Liver (tissue), 9 donors: ENCODE results near the gene SLC8A1. TPM values are rescaled to one million over a fixed set of nuclear protein-coding genes. Genes with fewer than 3 reads are reported as not detected.

ENCODE experiments used
- DNase-seq: peaks from one replicate; pipeline ENCODE4 v3.0.0-alpha.2; 2017; ENCODE audit warnings: low spot score
- H3K27ac ChIP-seq, 2 donors: one replicate each; pipeline ENCODE4 v1.7.0; 2013; ENCODE audit warnings: inconsistent platforms in 2 of 2, low read length in 2 of 2, control low read depth in 1 of 2, low read depth in 1 of 2, mild to moderate bottlenecking in 1 of 2
- H3K27me3 ChIP-seq, 4 donors: one replicate each; pipeline versions ENCODE4 v1.6.1 to v1.7.0; 2013; ENCODE audit warnings: low read length in 3 of 4, inconsistent platforms in 1 of 4, mild to moderate bottlenecking in 1 of 4, moderate library complexity in 1 of 4; ENCODE audit not compliant: control insufficient read depth in 4 of 4, insufficient read depth in 4 of 4
- H3K36me3 ChIP-seq, 4 donors: one replicate each; pipeline versions ENCODE4 v1.6.1 to v1.7.0; 2013; ENCODE audit warnings: low read length in 3 of 4, mild to moderate bottlenecking in 3 of 4, low read depth in 1 of 4, moderate library complexity in 1 of 4; ENCODE audit not compliant: control insufficient read depth in 4 of 4, insufficient read depth in 3 of 4
- H3K4me1 ChIP-seq, 4 donors: one replicate each; pipeline versions ENCODE4 v1.6.1 to v1.7.0; 2013; ENCODE audit warnings: low read length in 3 of 4, mild to moderate bottlenecking in 3 of 4, moderate library complexity in 1 of 4; ENCODE audit not compliant: control insufficient read depth in 4 of 4, insufficient read depth in 4 of 4
- H3K4me3 ChIP-seq, 3 donors: one replicate each; pipeline versions ENCODE4 v1.6.1 to v1.7.0; 2013; ENCODE audit warnings: low read length in 3 of 3, control low read depth in 1 of 3, low read depth in 1 of 3, mild to moderate bottlenecking in 1 of 3
- H3K9ac ChIP-seq, 2 donors: one replicate each; pipeline ENCODE4 v1.7.0; 2013; ENCODE audit warnings: low read length in 2 of 2, mild to moderate bottlenecking in 2 of 2, moderate library complexity in 2 of 2, control low read depth in 1 of 2, low read depth in 1 of 2
- H3K9me3 ChIP-seq, 4 donors: one replicate each; pipeline versions ENCODE4 v1.6.1 to v1.7.0; 2013; ENCODE audit warnings: low read length in 3 of 4; ENCODE audit not compliant: control insufficient read depth in 4 of 4
- EGR1 ChIP-seq, 2 donors: IDR thresholded peaks; 2 replicates each; pipeline ENCODE4 v1.6.1; 2016 to 2018; ENCODE audit warnings: antibody characterized with exemption in 2 of 2, low read depth in 2 of 2
- FOXA1 ChIP-seq: IDR thresholded peaks from 2 replicates; pipeline ENCODE4 v1.6.1; 2016; ENCODE audit warnings: antibody characterized with exemption
- FOXA2 ChIP-seq: IDR thresholded peaks from 2 replicates; pipeline ENCODE4 v1.6.1; 2016; ENCODE audit warnings: antibody characterized with exemption
- GABPA ChIP-seq, 2 donors: IDR thresholded peaks in 1 of 2; conservative IDR thresholded peaks in 1 of 2; 2 replicates each; pipeline ENCODE4 v1.6.1; 2016; ENCODE audit warnings: antibody characterized with exemption in 2 of 2, mild to moderate bottlenecking in 1 of 2, moderate library complexity in 1 of 2
- HNF4A ChIP-seq, 2 donors: conservative IDR thresholded peaks; 2 replicates each; pipeline ENCODE4 v1.6.1; 2016; ENCODE audit warnings: antibody characterized with exemption in 2 of 2, mild to moderate bottlenecking in 2 of 2
- HNF4G ChIP-seq: IDR thresholded peaks from 2 replicates; pipeline ENCODE4 v1.6.1; 2016; ENCODE audit warnings: antibody characterized with exemption
- JUND ChIP-seq, 2 donors: IDR thresholded peaks; 2 replicates each; pipeline ENCODE4 v1.6.1; 2016; ENCODE audit warnings: antibody characterized with exemption in 2 of 2
- NR2F2 ChIP-seq: IDR thresholded peaks from 2 replicates; pipeline ENCODE4 v1.6.1; 2016; ENCODE audit warnings: antibody characterized with exemption
- RAD21 ChIP-seq, 2 donors: IDR thresholded peaks; 2 replicates each; pipeline ENCODE4 v1.6.1; 2016; ENCODE audit warnings: antibody characterized with exemption in 2 of 2, mild to moderate bottlenecking in 2 of 2
- RXRA ChIP-seq, 2 donors: IDR thresholded peaks; 2 replicates each; pipeline ENCODE4 v1.6.1; 2017 to 2018; ENCODE audit warnings: antibody characterized with exemption in 2 of 2, mild to moderate bottlenecking in 1 of 2
- SP1 ChIP-seq: IDR thresholded peaks from 2 replicates; pipeline ENCODE4 v1.6.1; 2018; ENCODE audit warnings: antibody characterized with exemption, mild to moderate bottlenecking
- TAF1 ChIP-seq: conservative IDR thresholded peaks from 2 replicates; pipeline ENCODE4 v1.6.1; 2016; ENCODE audit warnings: antibody characterized with exemption, mild to moderate bottlenecking
- YY1 ChIP-seq: IDR thresholded peaks from 2 replicates; pipeline ENCODE4 v1.6.1; 2016; ENCODE audit warnings: antibody characterized with exemption, mild to moderate bottlenecking
- WGBS: extraction: QIAGEN DNeasy Blood & Tissue Kit; methylation state at CpG from one replicate; pipeline ENCODE4 v1.1.7; 2013; 5-methylcytosine and 5-hydroxymethylcytosine counted together
- polyA plus RNA-seq, 2 donors: library from polyadenylated mRNA; stranded (reverse) in 1 of 2; unstranded in 1 of 2; fragments of 200-250 nt in 1 of 2; fragments of >200 nt in 1 of 2; fragmentation: Nextera tagmentation in 1 of 2; extraction: Ambion mirVana in 1 of 2; gene quantifications; one replicate each; pipeline versions ENCODE4 v1.2.1 to v1.2.3, GENCODE V29; 2013 to 2015
- total RNA-seq, 2 donors: library from RNA; depleted of rRNA; stranded (reverse); fragments of >200 nt; gene quantifications; one replicate each; pipeline ENCODE4 v1.2.3, GENCODE V29; 2014
- TF ChIP-seq, protein P1 (sequence below): fragments of 150-350 bp; IDR thresholded peaks from 2 replicates; pipeline ENCODE4 v1.5.1; 2017; ENCODE audit warnings: improper control_type of control experiment, low read depth, low read length; ENCODE audit not compliant: missing input control
- TF ChIP-seq, protein P2 (sequence below): IDR thresholded peaks from 2 replicates; pipeline ENCODE4 v1.6.1; 2016; ENCODE audit warnings: antibody characterized with exemption
- TF ChIP-seq, protein P3 (sequence below): IDR thresholded peaks from 2 replicates; pipeline ENCODE4 v1.6.1; 2016; ENCODE audit warnings: antibody characterized with exemption
- TF ChIP-seq, protein P4 (sequence below): IDR thresholded peaks from 2 replicates; pipeline ENCODE4 v1.6.1; 2016; ENCODE audit warnings: antibody characterized with exemption
- TF ChIP-seq, protein P5 (sequence below): IDR thresholded peaks from 2 replicates; pipeline ENCODE4 v1.6.1; 2016; ENCODE audit warnings: antibody characterized with exemption, mild to moderate bottlenecking
- donor health status: healthy.
- donor health status: healthy.
- donor health status: healthy.
- donor health status: healthy.
- donor health status: healthy.

The SLC8A1 gene
- total and polyA plus RNA-seq, 4 donors, result 1.2 to 18.5 (median 8.2) TPM

DNA sequence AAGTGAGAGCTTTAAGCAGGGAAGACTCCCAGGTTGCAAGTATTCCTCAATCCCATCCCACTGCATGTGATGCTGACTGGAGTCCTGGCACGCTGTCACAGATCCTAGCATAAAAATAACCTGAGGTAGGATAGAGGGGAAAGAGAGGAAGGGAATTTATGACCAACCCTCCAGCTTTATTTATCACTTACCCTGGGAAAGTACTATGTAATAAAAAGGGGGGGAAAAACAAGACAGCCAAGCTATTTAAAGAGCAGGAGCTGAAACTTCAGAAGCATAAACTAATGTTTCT, 122.2 kb downstream of the SLC8A1 start:
- H3K4me1 ChIP-seq, result no peaks in the 10 kb centered on the region
- H3K9ac ChIP-seq, result no peak overlapping the region
- no peak overlapping the region for H3K27ac ChIP-seq
- no peaks in the 10 kb centered on the region for H3K9me3 ChIP-seq
- no peak overlapping the region for H3K4me3 ChIP-seq
- TF ChIP-seq NR2F2 (no peak), FOXA1 (no peak), EGR1 (IDR thresholded peaks at IDR 0.05; ENCODE audit: low read depth in 2 of 2) (no peak), HNF4G (no peak), HNF4A (conservative IDR thresholded peaks at IDR 0.05) (no peak), GABPA (IDR thresholded peaks at IDR 0.05 in 1 of 2, conservative IDR thresholded peaks at IDR 0.05 in 1 of 2) (no peak), RAD21 (IDR thresholded peaks at IDR 0.05) (no peak), SP1 (no peak), FOXA2 (no peak), TAF1 (no peak), RXRA (IDR thresholded peaks at IDR 0.05) (no peak), YY1 (no peak)
- TF ChIP-seq, protein P1, sequence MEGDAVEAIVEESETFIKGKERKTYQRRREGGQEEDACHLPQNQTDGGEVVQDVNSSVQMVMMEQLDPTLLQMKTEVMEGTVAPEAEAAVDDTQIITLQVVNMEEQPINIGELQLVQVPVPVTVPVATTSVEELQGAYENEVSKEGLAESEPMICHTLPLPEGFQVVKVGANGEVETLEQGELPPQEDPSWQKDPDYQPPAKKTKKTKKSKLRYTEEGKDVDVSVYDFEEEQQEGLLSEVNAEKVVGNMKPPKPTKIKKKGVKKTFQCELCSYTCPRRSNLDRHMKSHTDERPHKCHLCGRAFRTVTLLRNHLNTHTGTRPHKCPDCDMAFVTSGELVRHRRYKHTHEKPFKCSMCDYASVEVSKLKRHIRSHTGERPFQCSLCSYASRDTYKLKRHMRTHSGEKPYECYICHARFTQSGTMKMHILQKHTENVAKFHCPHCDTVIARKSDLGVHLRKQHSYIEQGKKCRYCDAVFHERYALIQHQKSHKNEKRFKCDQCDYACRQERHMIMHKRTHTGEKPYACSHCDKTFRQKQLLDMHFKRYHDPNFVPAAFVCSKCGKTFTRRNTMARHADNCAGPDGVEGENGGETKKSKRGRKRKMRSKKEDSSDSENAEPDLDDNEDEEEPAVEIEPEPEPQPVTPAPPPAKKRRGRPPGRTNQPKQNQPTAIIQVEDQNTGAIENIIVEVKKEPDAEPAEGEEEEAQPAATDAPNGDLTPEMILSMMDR, result no peak
- TF ChIP-seq, protein P2, sequence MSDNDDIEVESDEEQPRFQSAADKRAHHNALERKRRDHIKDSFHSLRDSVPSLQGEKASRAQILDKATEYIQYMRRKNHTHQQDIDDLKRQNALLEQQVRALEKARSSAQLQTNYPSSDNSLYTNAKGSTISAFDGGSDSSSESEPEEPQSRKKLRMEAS, result no peak
- TF ChIP-seq, protein P3, sequence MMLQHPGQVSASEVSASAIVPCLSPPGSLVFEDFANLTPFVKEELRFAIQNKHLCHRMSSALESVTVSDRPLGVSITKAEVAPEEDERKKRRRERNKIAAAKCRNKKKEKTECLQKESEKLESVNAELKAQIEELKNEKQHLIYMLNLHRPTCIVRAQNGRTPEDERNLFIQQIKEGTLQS, result no peak
- TF ChIP-seq, protein P4, sequence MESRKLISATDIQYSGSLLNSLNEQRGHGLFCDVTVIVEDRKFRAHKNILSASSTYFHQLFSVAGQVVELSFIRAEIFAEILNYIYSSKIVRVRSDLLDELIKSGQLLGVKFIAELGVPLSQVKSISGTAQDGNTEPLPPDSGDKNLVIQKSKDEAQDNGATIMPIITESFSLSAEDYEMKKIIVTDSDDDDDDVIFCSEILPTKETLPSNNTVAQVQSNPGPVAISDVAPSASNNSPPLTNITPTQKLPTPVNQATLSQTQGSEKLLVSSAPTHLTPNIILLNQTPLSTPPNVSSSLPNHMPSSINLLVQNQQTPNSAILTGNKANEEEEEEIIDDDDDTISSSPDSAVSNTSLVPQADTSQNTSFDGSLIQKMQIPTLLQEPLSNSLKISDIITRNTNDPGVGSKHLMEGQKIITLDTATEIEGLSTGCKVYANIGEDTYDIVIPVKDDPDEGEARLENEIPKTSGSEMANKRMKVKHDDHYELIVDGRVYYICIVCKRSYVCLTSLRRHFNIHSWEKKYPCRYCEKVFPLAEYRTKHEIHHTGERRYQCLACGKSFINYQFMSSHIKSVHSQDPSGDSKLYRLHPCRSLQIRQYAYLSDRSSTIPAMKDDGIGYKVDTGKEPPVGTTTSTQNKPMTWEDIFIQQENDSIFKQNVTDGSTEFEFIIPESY, result no peak
- TF ChIP-seq, protein P5, sequence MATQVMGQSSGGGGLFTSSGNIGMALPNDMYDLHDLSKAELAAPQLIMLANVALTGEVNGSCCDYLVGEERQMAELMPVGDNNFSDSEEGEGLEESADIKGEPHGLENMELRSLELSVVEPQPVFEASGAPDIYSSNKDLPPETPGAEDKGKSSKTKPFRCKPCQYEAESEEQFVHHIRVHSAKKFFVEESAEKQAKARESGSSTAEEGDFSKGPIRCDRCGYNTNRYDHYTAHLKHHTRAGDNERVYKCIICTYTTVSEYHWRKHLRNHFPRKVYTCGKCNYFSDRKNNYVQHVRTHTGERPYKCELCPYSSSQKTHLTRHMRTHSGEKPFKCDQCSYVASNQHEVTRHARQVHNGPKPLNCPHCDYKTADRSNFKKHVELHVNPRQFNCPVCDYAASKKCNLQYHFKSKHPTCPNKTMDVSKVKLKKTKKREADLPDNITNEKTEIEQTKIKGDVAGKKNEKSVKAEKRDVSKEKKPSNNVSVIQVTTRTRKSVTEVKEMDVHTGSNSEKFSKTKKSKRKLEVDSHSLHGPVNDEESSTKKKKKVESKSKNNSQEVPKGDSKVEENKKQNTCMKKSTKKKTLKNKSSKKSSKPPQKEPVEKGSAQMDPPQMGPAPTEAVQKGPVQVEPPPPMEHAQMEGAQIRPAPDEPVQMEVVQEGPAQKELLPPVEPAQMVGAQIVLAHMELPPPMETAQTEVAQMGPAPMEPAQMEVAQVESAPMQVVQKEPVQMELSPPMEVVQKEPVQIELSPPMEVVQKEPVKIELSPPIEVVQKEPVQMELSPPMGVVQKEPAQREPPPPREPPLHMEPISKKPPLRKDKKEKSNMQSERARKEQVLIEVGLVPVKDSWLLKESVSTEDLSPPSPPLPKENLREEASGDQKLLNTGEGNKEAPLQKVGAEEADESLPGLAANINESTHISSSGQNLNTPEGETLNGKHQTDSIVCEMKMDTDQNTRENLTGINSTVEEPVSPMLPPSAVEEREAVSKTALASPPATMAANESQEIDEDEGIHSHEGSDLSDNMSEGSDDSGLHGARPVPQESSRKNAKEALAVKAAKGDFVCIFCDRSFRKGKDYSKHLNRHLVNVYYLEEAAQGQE, result no peak
- WGBS, result 92% methylated on average over 1 of the region's 1 CpG
- DNase-seq, result no peak
- H3K36me3 ChIP-seq, result no peaks in the 10 kb centered on the region
- H3K27me3 ChIP-seq, result peaks cover 0 to 3% (median 0%) of the 10 kb centered on the region in 4 donors

DNA sequence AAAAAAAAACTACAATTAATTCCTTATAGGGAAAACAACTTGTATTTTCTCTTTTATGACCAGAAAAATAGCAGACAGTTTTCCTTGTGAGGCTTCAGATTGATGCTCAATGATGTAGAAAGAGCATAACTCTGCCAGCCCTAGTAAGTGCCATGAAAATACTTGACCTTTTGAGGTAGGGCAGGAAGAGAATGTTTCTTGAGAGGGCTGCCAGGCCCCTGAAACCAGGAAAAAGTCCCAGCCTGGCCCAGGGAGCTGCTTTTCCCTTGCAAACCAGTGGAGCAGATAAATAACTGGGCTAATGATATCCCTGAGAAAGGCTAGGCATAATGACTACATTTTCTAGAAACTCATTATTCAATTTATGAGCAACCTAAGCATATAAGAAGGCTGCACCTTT, 126.8 kb downstream of the SLC8A1 start:
- Histone ChIP-seq H3K4me1 (no peaks in the 10 kb centered on the region), H3K27me3 (peaks cover 0 to 3% (median 0%) of the 10 kb centered on the region in 4 donors), H3K4me3 (no peak overlapping the region), H3K27ac (no peak overlapping the region), H3K9me3 (no peaks in the 10 kb centered on the region), H3K9ac (no peak overlapping the region), H3K36me3 (no peaks in the 10 kb centered on the region)
- no peak for DNase-seq
- no peak for TF ChIP-seq GABPA (IDR thresholded peaks at IDR 0.05 in 1 of 2, conservative IDR thresholded peaks at IDR 0.05 in 1 of 2)
- TF ChIP-seq, protein P1, result no peak
- TF ChIP-seq JUND (IDR thresholded peaks at IDR 0.05), result no peak
- TF ChIP-seq, protein P4, result no peak
- TF ChIP-seq, protein P3, result no peak
- TF ChIP-seq HNF4A (conservative IDR thresholded peaks at IDR 0.05), result no peak
- TF ChIP-seq RAD21 (IDR thresholded peaks at IDR 0.05), result no peak
- TF ChIP-seq SP1, result no peak
- no peak for TF ChIP-seq FOXA1
- TF ChIP-seq TAF1, result no peak
- TF ChIP-seq, protein P2, result no peak
- TF ChIP-seq NR2F2, result no peak
- TF ChIP-seq RXRA (IDR thresholded peaks at IDR 0.05), result no peak
- TF ChIP-seq FOXA2, result no peak
- no peak for TF ChIP-seq EGR1 (IDR thresholded peaks at IDR 0.05; ENCODE audit: low read depth in 2 of 2)
